ENCODE data around the gene ZNF101. TPM values are rescaled to one million over a fixed set of nuclear protein-coding genes. Genes with fewer than 3 reads are reported as not detected.

ZNF101 gene
- polyA plus RNA-seq (2011; rRNA removed): 4.3 and 4.5 TPM in 2 replicates
- 3.7 and 3.9 TPM in 2 replicates for polyA minus RNA-seq (2011; rRNA and poly(A)+ RNA removed)

GRCh38 chr19:19668230-19669012 is at the start of gene ZNF101:
Gene ZNF101 (plus strand): TSS chr19:19668839. CDS start chr19:19668964, 125 bp downstream.
- ChIA-PET POLR2A (interaction anchor here (0.6 kb wide), 2 partner anchors 18 to 136 kb away, joined by 3 to 4 read pairs; no protein-coding TSS in a partner anchor), CTCF (no interaction called here)
- Histone ChIP-seq H3K9me3 (ENCODE audit: control insufficient read depth, insufficient read depth, low read length) (peaks cover 28% of the 10 kb centered on the region), H3K4me3 (ENCODE audit: low read depth, low read length) (peak within 1 kb of the TSS; percentile 91), H3K27me3 (ENCODE audit: control insufficient read depth, insufficient read depth, low read length) (no peaks in the 10 kb centered on the region), H3K27ac (ENCODE audit: low read depth, low read length) (peak within 1 kb of the TSS; percentile 61)
- no peak for TF ChIP-seq CTCF (IDR thresholded peaks at IDR 0.05; ENCODE audit: low read depth, low read length)
- peak; percentile 70 for DNase-seq (ENCODE audit: low read depth, low spot score)

GRCh38 chr19:19619181-19619848 is 49.3 kb upstream of the ZNF101 start:
- no peaks in the 10 kb centered on the region for H3K27me3 ChIP-seq (ENCODE audit: control insufficient read depth, insufficient read depth, low read length)
- POLR2A ChIA-PET: no interaction called here
- H3K9me3 ChIP-seq (ENCODE audit: control insufficient read depth, insufficient read depth, low read length): no peaks in the 10 kb centered on the region; the same call in 1 of the 2 replicates
- CTCF ChIA-PET: interaction anchor here (1.4 kb wide), 1 partner anchor 65 kb away, joined by 4 read pairs; no protein-coding TSS in a partner anchor
- peak overlapping the region; percentile 60 for H3K4me3 ChIP-seq (ENCODE audit: low read depth, low read length)
- no peak for DNase-seq (ENCODE audit: low read depth, low spot score)
- H3K27ac ChIP-seq (ENCODE audit: low read depth, low read length): no peak overlapping the region
- TF ChIP-seq CTCF (IDR thresholded peaks at IDR 0.05; ENCODE audit: low read depth, low read length): no peak

- Histone ChIP-seq H3K9me3 (ENCODE audit: control insufficient read depth, insufficient read depth, low read length) (no peaks in the 10 kb centered on the region; the same call in 1 of the 2 replicates), H3K4me3 (ENCODE audit: low read depth, low read length) (no peak overlapping the region), H3K27ac (ENCODE audit: low read depth, low read length) (no peak overlapping the region), H3K27me3 (ENCODE audit: control insufficient read depth, insufficient read depth, low read length) (no peaks in the 10 kb centered on the region)
- no peak for TF ChIP-seq CTCF (IDR thresholded peaks at IDR 0.05; ENCODE audit: low read depth, low read length)
- CTCF ChIA-PET: interaction anchor here (0.9 to 1.4 kb wide), 2 partner anchors 64 to 65 kb away, joined by 3 to 4 read pairs; no protein-coding TSS in a partner anchor
- POLR2A ChIA-PET: no interaction called here
- no peak for DNase-seq (ENCODE audit: low read depth, low spot score)
Observed at GRCh38 chr19:19619849-19620210, 48.8 kb upstream of the ZNF101 start.

- DNase-seq (ENCODE audit: low read depth, low spot score): no peak
- Histone ChIP-seq H3K27ac (ENCODE audit: low read depth, low read length) (no peak overlapping the region), H3K9me3 (ENCODE audit: control insufficient read depth, insufficient read depth, low read length) (no peaks in the 10 kb centered on the region; the same call in 1 of the 2 replicates), H3K27me3 (ENCODE audit: control insufficient read depth, insufficient read depth, low read length) (no peaks in the 10 kb centered on the region), H3K4me3 (ENCODE audit: low read depth, low read length) (no peak overlapping the region)
- CTCF ChIA-PET: interaction anchor here (0.6 kb wide), 1 partner anchor 21 kb away, joined by 18 read pairs; no protein-coding TSS in a partner anchor
- POLR2A ChIA-PET: no interaction called here
- no peak for TF ChIP-seq CTCF (IDR thresholded peaks at IDR 0.05; ENCODE audit: low read depth, low read length)
Observed at GRCh38 chr19:19623383-19623782, 45.3 kb upstream of the ZNF101 start.
